Subcutaneous abdominal adipose tissue (tissue), 5 donors: ENCODE measurements around the gene OTUD6A.

Experiments used
- H3K27ac ChIP-seq: one replicate; pipeline ENCODE4 v1.7.0; 2013; ENCODE audit warnings: low read depth, mild to moderate bottlenecking, inconsistent platforms, low read length, moderate library complexity
- H3K27me3 ChIP-seq, 5 donors: one replicate each; pipeline ENCODE4 v1.7.0; 2013; ENCODE audit warnings: low read length in 5 of 5, inconsistent platforms in 1 of 5; ENCODE audit not compliant: control insufficient read depth in 5 of 5, insufficient read depth in 4 of 5
- H3K36me3 ChIP-seq, 5 donors: one replicate each; pipeline ENCODE4 v1.7.0; 2013; ENCODE audit warnings: low read length in 5 of 5; ENCODE audit not compliant: control insufficient read depth in 5 of 5, insufficient read depth in 5 of 5
- H3K4me1 ChIP-seq, 5 donors: one replicate each; pipeline ENCODE4 v1.7.0; 2013; ENCODE audit warnings: low read length in 5 of 5, mild to moderate bottlenecking in 3 of 5, moderate library complexity in 1 of 5; ENCODE audit not compliant: control insufficient read depth in 5 of 5, insufficient read depth in 5 of 5
- H3K4me3 ChIP-seq, 5 donors: one replicate each; pipeline ENCODE4 v1.7.0; 2013; ENCODE audit warnings: low read length in 5 of 5, low read depth in 1 of 5
- H3K9ac ChIP-seq, 5 donors: one replicate each; pipeline ENCODE4 v1.7.0; 2013; ENCODE audit warnings: low read length in 5 of 5, mild to moderate bottlenecking in 4 of 5, moderate library complexity in 3 of 5
- H3K9me3 ChIP-seq, 5 donors: one replicate each; pipeline ENCODE4 v1.7.0; 2013; ENCODE audit warnings: low read length in 5 of 5; ENCODE audit not compliant: control insufficient read depth in 5 of 5
- donor health status: healthy.
- donor health status: healthy.
- donor health status: healthy.
- donor health status: healthy.
- donor health status: healthy.

Gene OTUD6A

DNA sequence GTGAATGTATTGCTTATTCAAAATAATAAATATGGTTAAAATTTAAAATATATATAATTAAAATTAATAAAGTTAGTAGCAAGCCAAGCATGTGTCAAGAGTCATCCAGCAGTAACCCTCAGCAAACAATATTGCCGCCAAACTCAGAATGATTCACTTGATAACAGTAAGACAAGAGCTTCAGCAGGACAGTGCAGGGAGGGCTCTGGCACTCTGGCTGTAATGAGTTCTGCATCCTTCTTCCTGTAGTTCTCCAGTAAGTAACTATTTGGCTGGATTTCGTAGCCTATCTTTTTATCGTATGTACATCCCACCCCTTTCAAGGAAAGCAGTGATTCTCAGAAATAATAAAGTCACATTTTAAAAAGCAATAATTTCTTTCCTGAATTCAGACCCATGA lies 17.6 kb downstream of the OTUD6A start:
- Histone ChIP-seq H3K4me1 (no peaks in the 10 kb centered on the region), H3K36me3 (no peaks in the 10 kb centered on the region), H3K27ac (no peak overlapping the region), H3K9me3 (peaks cover 0 to 10% (median 4%) of the 10 kb centered on the region in 5 donors), H3K27me3 (peaks cover 3 to 19% (median 6%) of the 10 kb centered on the region in 5 donors), H3K9ac (no peak overlapping the region), H3K4me3 (no peak overlapping the region)

DNA sequence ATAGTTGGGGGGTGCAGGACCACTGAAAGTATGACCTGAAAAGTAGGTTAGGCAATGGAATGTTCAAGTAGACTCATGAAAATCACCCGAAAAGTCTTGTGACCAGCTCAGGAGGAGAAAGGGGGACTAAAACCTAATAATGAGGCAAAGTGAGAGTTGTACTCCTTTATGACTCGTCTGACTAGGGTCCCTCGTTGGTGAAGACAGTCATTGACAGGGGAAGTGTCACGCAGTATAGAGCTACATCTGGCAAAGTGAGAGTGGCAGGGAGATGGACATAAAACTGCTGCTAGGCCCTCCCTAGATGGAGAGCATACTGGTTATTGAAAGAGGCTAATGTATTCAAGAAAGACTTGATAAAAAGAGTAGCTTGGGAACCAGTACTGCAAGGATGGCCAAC lies 20.5 kb downstream of the OTUD6A start:
- Histone ChIP-seq H3K4me3 (no peak overlapping the region), H3K9ac (no peak overlapping the region), H3K4me1 (peaks cover 0 to under 1% (median 0%) of the 10 kb centered on the region in 5 donors), H3K27me3 (peaks cover 3 to 19% (median 7%) of the 10 kb centered on the region in 5 donors), H3K36me3 (no peaks in the 10 kb centered on the region), H3K9me3 (peaks cover 0 to 4% (median 0%) of the 10 kb centered on the region in 5 donors), H3K27ac (no peak overlapping the region)

DNA sequence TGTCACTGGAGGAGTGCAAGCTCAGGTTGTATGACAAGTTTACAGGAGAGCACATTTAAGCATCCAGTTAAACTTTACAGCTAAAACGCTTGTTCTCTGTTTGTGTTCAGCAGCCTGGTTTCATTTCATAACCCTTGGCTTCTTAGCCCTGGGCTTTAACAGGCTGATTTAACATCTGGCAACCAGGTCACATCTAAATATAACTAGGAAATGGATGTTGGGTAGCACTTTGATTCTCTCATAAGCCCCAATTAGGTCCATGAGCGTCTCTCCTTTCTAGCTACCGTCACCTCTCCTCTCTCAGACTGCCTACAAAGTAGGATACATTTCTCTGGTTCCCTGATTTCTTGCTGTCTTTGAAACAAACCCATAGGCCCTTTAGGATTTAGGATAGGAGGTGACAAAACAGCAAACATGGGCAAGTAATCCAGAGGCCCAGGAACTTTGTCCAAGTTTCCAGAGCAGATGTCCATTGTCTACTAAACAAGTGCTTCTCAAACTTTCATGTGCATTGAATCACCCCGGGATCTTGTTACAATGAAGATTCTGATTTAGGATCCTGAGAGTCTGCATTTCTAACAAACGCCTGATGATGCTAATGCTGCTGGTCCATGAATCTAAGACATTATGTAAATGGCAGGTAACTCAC lies 22.5 kb downstream of the OTUD6A start:
- H3K4me3 ChIP-seq, result no peak overlapping the region
- no peaks in the 10 kb centered on the region for H3K9me3 ChIP-seq
- peaks cover 0 to 29% (median 8%) of the 10 kb centered on the region in 5 donors for H3K27me3 ChIP-seq
- no peak overlapping the region for H3K9ac ChIP-seq
- no peaks in the 10 kb centered on the region for H3K36me3 ChIP-seq
- H3K27ac ChIP-seq, result no peak overlapping the region
- peaks cover 0 to 2% (median 0%) of the 10 kb centered on the region in 5 donors for H3K4me1 ChIP-seq

DNA sequence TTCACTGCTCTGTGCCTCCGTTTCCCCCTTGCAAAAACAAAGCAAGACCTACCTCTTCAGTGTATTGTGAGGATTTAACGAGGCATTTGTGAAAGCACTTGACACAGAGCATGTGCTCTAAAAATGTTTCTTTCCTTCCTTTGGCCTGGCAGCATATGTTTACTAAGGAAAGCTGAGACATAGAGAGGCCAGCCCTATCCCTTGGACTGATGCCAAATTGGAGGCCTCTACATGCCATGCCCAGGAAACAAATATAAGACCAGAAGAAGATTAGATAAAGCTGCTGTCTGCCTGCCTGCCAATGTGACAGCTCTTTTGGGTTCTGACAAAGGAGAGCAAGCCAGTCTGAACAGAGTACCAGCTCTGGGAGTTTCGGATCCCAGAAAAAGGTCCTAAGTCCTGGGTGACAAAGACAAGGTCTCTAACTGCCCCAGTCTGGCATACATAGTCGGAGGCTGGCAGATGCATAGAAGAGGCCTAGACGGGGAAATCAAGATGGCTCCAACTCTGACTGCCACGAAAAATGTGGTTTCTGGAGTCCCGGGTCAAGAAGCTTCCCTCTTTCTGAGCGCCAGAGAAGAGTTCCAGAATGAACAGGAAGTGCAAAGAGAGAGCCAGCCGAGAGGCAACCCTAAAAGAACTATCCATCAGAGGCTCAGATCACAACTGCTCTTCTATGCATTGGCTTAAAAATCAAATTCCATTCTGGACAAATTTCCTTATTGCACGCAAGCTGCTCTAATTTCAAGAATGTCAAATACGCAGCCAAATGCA lies 25.8 kb downstream of the OTUD6A start:
- H3K9ac ChIP-seq, result no peak overlapping the region
- no peak overlapping the region for H3K27ac ChIP-seq
- H3K4me3 ChIP-seq, result no peak overlapping the region
- H3K4me1 ChIP-seq, result peaks cover 0 to 2% (median 0%) of the 10 kb centered on the region in 5 donors
- no peaks in the 10 kb centered on the region for H3K36me3 ChIP-seq
- H3K27me3 ChIP-seq, result peaks cover 6 to 33% (median 14%) of the 10 kb centered on the region in 5 donors
- no peaks in the 10 kb centered on the region for H3K9me3 ChIP-seq

DNA sequence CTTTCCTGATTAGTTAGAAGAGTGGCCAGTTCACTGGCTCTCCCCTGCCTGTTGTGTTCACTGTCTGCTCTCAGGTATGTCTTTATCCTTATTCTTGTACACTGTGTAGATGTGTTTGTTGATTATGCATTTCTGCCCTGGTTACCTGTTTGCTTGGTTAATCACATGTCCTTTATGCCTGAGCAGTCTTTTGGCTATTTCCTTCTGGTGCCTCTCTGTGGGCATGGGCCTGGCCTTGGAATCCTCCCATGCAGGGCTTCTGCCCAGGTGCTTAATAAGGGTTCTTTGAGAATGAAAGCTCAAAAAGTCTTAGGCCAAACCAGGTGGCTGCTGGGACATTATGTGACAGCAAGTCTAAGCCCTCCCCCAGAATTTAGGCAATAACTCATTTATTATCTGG lies 26.5 kb downstream of the OTUD6A start:
- no peak overlapping the region for H3K9ac ChIP-seq
- H3K4me3 ChIP-seq, result no peak overlapping the region
- no peaks in the 10 kb centered on the region for H3K9me3 ChIP-seq
- H3K36me3 ChIP-seq, result no peaks in the 10 kb centered on the region
- H3K27me3 ChIP-seq, result peaks cover 6 to 31% (median 14%) of the 10 kb centered on the region in 5 donors
- H3K27ac ChIP-seq, result no peak overlapping the region
- H3K4me1 ChIP-seq, result peaks cover 0 to 2% (median 0%) of the 10 kb centered on the region in 5 donors

DNA sequence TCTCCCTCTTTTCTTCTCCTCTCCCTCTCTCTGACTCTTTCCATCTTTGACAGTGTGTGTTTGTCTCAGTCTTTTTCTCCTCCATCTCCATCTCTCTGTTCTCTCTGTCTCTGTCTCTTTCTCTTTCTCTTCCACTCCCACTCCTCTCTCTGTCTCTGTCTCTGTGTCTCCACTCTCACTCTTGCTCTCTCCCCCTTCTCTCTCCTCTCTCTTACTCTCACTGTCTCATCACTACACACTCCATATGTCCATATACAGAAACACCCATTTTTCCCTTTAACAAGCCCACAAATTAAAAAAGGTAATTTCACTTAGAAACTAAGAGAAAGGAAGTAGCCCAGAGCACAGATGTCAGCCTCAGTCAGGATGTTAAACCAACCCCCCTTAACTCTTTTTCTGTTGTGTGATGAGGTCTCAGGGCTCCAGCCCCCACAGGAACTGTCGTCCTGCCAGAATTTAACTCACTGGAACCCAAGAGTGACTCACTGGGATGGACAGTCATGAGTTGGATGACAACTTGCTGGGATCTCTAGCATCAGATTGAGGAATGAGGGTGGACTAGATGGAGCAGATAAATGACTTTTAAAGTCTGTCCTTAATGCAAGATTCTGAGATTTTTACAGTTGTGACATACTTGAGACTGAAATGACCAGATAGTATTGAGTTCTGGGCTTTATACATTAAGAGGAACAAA lies 27.5 kb downstream of the OTUD6A start:
- no peak overlapping the region for H3K9ac ChIP-seq
- H3K4me3 ChIP-seq, result no peak overlapping the region
- no peak overlapping the region for H3K27ac ChIP-seq
- H3K36me3 ChIP-seq, result no peaks in the 10 kb centered on the region
- H3K9me3 ChIP-seq, result no peaks in the 10 kb centered on the region
- peaks cover 0 to 2% (median 0%) of the 10 kb centered on the region in 5 donors for H3K4me1 ChIP-seq
- peaks cover 4 to 31% (median 14%) of the 10 kb centered on the region in 5 donors for H3K27me3 ChIP-seq

DNA sequence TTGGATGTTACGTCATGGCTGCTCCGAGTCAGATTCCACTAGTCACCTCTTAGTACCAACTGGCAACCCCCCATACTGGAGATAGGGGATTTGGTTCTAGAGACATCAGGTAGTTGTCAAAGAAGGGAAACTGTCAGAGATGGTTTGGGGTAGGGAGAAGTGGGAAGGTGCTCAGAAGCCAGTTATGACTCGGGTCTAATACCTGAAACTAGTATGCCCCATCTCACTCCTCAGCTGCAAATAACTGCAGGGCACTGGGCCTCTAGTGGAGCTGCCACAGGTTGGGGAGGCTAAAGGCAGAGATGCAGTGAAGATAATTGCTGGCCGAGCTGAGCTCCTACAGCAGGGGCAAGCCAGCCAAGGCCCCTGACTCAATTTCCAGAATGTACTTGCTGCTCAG lies 30.0 kb downstream of the OTUD6A start:
- H3K4me1 ChIP-seq, result peaks cover 0 to 2% (median 0%) of the 10 kb centered on the region in 5 donors
- H3K36me3 ChIP-seq, result no peaks in the 10 kb centered on the region
- H3K9ac ChIP-seq, result no peak overlapping the region
- no peaks in the 10 kb centered on the region for H3K9me3 ChIP-seq
- peaks cover 4 to 28% (median 12%) of the 10 kb centered on the region in 5 donors for H3K27me3 ChIP-seq
- H3K4me3 ChIP-seq, result no peak overlapping the region
- no peak overlapping the region for H3K27ac ChIP-seq

DNA sequence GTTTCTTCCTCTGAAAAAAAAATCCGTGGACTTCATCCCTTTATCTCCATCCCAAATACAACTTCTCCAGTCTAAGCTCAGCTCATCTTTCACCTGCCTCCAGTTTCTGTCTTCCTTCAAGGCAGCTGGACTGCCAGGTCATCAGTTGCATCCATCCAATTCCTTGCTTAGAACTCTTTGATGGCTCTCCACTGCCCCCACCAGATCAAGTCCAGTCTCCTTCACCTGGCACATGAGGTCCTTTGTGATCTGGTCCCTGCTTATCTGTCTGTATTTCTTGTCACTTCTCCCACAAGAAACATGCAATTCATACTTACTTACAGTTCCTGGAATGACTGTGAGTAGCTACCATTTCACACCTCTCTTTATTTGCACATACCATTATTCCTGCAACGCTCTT lies 33.8 kb downstream of the OTUD6A start:
- H3K4me1 ChIP-seq, result no peaks in the 10 kb centered on the region
- H3K4me3 ChIP-seq, result no peak overlapping the region
- no peak overlapping the region for H3K9ac ChIP-seq
- H3K36me3 ChIP-seq, result no peaks in the 10 kb centered on the region
- H3K9me3 ChIP-seq, result no peaks in the 10 kb centered on the region
- H3K27ac ChIP-seq, result no peak overlapping the region
- peaks cover 0 to 18% (median 14%) of the 10 kb centered on the region in 5 donors for H3K27me3 ChIP-seq

DNA sequence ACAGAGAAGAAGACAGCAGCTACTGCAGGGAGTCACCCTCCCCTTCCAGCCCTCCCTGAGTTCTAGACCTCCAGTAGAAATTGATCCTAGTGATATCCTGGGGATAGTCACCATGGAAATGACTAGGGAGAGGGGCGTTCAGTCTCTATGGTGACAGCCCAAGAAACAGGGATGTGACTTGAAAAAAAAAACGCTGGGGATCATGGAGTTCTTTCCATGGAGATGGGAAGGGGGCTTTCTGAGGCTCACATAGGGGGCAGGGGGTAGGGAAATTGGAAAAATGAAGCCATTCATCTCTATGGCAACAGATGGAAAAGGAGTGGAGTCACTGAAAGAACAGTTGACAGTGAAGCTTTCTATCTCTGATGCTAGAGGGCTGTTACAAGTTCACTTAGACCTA lies 43.0 kb downstream of the OTUD6A start:
- no peak overlapping the region for H3K9ac ChIP-seq
- no peak overlapping the region for H3K27ac ChIP-seq
- no peak overlapping the region for H3K4me3 ChIP-seq
- H3K27me3 ChIP-seq, result peaks cover 0 to 12% (median 6%) of the 10 kb centered on the region in 5 donors
- no peaks in the 10 kb centered on the region for H3K4me1 ChIP-seq
- no peaks in the 10 kb centered on the region for H3K9me3 ChIP-seq
- H3K36me3 ChIP-seq, result no peaks in the 10 kb centered on the region
